Motor neuron (in vitro differentiated cells): ENCODE results near the gene GTF2IRD1. TPM values are rescaled to one million over a fixed set of nuclear protein-coding genes. Genes with fewer than 3 reads are reported as not detected.

Source experiments
- ATAC-seq, 8 experiments: fragments of 200-7000 bp; cut with Tn5 transposase; replicated peaks in 6 of 8; 2 replicates each; pipeline ENCODE4 v1.8.0; 2021; ENCODE audit warnings: mild to moderate bottlenecking in 8 of 8, moderate library complexity in 8 of 8
- H3K27ac ChIP-seq, 2 donors: fragments of 250-450 bp; sonication (Bioruptor Pico); 2 replicates each; pipeline ENCODE4 v1.9.0; 2021; ENCODE audit warnings: antibody characterized with exemption in 2 of 2, mild to moderate bottlenecking in 2 of 2, moderate library complexity in 1 of 2
- H3K4me1 ChIP-seq, 2 donors: fragments of 250-450 bp; sonication (Bioruptor Pico); replicated peaks in 1 of 2; 2 replicates each; pipeline ENCODE4 v1.6.1; 2021; ENCODE audit warnings: antibody characterized with exemption in 2 of 2, mild to moderate bottlenecking in 2 of 2, moderate library complexity in 1 of 2
- H3K4me3 ChIP-seq, 5 donors: fragments of 250-450 bp; sonication (Bioruptor Pico); 2 replicates each; pipeline ENCODE4 v1.9.0; 2021; ENCODE audit warnings: antibody characterized with exemption in 5 of 5, mild to moderate bottlenecking in 5 of 5, moderate library complexity in 4 of 5
- WGBS, 10 experiments: fragments of 450-650 bp; shearing (Covaris generic); methylation state at CpG; one replicate each; pipeline ENCODE4 v1.0.0; 2022; 5-methylcytosine and 5-hydroxymethylcytosine counted together
- in situ Hi-C, 9 experiments: fragments of 400-800 bp; cut with MboI; loops; one replicate each; pipeline ENCODE4 v1.15.0; 2021; ENCODE audit warnings: low sequenced_read_pairs in 9 of 9, low pct_unique_long_range_greater_than_20kb in 2 of 9; ENCODE audit not compliant: unreplicated experiment in 9 of 9
- total RNA-seq, 8 experiments: library from RNA; unstranded; fragments of 300-600 nt; gene quantifications; 2 replicates each; pipeline versions ENCODE4 v1.2.3 to v1.2.4, GENCODE V29; 2022

GTF2IRD1 gene
- total RNA-seq, 8 experiments from 2014 or later: 6.7 to 35.0 (median 24.3) TPM

GRCh38 chr7:74455928-74456327, 2.2 kb downstream of the GTF2IRD1 start:
- Histone ChIP-seq H3K4me3 (no peak overlapping the region), H3K4me1 (peaks cover 13 to 27% of the 10 kb centered on the region in 2 donors), H3K27ac (peak overlapping the region in 1 of 2 donors; percentile 91)
- no peak for ATAC-seq
- in situ Hi-C loops: no loop called here
- 44 to 80% (median 75%) methylated on average over 2 to 6 of the region's 6 CpGs; no CpG with 5 or more reads in 5 of the 10 experiments for WGBS, 10 experiments

DNA sequence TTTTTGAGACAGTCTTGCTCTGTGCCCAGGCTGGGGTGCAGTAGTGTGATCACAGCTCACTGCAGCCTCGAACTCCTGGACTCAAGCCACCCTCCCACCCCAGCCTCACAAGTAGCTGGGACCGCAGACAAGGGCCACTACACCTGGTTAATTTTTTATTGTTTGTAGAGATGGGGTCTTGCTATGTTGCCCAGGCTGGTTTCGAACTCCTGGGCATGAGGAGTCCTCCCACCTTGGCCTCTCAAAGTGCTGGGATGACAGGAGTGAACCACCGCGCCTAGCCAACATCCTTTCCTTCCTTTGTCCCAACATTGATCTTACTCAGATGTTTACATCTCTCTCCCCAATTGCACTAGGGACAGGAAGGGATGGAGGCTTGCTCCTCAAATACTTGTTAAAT, 3.3 kb downstream of the GTF2IRD1 start:
- H3K4me3 ChIP-seq: no peak overlapping the region
- in situ Hi-C loops: no loop called here
- no peak overlapping the region for H3K27ac ChIP-seq
- no peak for ATAC-seq
- peaks cover 13 to 27% of the 10 kb centered on the region in 2 donors for H3K4me1 ChIP-seq
- 93 to 100% (median 100%) methylated on average over 1 to 5 of the region's 5 CpGs; no CpG with 5 or more reads in 3 of the 10 experiments for WGBS, 10 experiments

DNA sequence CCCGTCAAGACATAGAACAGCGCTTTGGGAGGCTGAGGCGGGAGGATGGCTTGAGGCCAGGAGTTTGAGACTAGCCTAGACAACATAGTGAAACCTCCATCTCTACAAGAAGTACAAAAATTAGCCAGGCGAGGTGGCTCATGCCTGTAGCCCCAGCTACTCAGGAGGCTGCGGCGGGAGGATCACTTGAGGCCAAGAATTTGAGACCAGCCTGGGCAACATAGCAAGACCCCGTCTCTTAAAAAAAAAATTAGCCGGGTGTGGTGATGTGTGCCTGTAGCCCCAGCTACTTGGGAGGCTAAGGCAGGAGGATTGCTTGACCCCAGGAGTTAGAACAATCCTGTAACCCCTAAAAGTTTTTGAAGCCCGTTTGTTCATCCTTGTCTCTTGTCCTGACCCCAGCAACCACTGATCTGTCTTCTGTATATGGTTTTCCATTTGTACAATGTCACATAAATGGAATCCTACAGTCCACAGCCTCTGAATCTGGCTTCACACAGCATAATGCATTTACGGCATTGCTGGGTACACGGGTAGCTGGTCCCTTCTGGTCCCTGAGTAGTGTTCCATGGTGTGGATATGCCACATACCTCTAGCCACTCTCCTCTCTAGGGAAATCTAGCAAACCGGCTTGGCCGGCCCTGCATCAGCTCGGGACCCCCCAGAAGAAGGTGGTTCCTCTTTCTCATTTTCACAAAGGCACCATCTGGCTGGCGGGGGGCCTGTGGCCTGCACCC, 8.4 kb downstream of the GTF2IRD1 start:
- H3K4me1 ChIP-seq: peaks cover 6 to 30% of the 10 kb centered on the region in 2 donors

DNA sequence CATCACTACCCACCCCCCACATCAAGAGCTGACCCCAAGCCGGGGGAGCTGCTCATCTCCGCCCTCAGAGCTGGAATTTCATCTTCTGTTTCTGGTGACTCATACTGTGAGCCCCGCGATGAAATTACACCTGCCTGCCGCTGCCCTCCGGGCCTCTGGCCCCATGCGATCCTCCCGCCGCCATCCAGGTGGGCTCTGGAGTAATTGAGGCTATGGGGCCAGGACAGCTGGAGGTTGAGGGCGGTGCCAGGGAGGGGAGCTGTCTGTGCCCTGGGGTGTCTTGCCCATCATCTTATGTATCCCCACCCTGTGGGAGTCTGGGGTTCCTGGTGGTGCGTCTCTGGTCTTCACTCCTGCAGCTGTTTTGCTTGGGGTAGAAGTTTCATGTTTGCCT, 9.0 kb downstream of the GTF2IRD1 start:
- Histone ChIP-seq H3K4me1 (peaks cover 6 to 30% of the 10 kb centered on the region in 2 donors), H3K4me3 (no peak overlapping the region), H3K27ac (no peak overlapping the region)
- in situ Hi-C loops: no loop called here
- peak in 4 of 8 experiments; percentile 17 to 54 (median 25) for ATAC-seq
- WGBS, 10 experiments: 65 to 94% (median 80%) methylated on average over 1 to 8 of the region's 11 CpGs; no CpG with 5 or more reads in 5 of the 10 experiments

More for the DNA sequence above, 8.4 kb downstream of the GTF2IRD1 start:
- ATAC-seq: peak in 4 of 8 experiments; percentile 3 to 41 (median 8)
- no peak overlapping the region for H3K27ac ChIP-seq
- in situ Hi-C loops: no loop called here
- WGBS, 10 experiments: 75 to 100% (median 97%) methylated on average over 2 to 7 of the region's 15 CpGs; no CpG with 5 or more reads in 2 of the 10 experiments
- no peak overlapping the region for H3K4me3 ChIP-seq

DNA sequence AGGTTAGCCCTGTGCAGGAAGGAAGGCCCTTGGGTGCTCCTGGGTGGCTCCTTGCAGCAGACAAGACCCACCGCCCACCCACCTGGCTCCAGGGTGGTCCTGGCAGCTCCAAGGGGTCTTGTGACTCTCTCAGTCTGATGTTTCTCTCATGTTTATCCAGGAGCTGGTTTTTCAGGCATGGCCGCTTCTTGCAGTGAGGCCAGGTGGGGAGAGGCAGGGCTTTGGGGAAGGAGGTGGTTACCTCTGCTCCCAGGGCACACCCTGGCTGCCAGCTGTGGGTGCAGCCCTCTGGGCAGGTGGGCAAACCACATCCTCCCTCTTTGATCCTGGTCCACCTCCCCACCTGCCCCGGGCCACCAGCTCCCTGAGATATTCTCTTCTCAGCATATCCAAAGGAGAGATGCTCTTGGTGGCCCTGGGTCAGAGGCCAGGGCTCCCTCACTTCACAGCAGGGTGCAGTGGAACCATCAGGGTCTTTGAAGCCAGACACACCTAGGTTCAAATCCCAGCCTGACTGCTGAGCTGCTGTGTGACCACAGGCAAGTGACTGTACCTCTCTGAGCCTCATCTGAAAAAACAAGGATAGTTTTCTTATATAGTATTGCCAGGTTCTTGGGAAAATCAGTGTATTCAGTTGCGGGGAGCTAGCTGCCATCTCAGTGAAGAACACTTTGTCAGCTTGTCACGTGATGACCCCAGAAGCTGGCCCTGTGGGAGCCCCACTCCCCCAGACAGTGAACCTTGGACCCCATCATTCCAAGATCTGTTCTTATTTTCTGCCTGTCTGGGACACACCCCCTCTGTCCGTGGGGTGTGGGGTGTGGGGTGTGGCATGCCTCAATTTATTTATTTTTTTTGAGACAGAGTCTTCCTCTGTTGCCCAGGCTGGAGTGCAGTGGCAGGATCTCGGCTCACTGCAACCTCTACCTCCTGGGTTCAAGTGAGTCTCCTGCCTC, 11.5 kb downstream of the GTF2IRD1 start:
- Histone ChIP-seq H3K4me3 (no peak overlapping the region), H3K27ac (peak overlapping the region in 1 of 2 donors; percentile 79)
- ATAC-seq: no peak

DNA sequence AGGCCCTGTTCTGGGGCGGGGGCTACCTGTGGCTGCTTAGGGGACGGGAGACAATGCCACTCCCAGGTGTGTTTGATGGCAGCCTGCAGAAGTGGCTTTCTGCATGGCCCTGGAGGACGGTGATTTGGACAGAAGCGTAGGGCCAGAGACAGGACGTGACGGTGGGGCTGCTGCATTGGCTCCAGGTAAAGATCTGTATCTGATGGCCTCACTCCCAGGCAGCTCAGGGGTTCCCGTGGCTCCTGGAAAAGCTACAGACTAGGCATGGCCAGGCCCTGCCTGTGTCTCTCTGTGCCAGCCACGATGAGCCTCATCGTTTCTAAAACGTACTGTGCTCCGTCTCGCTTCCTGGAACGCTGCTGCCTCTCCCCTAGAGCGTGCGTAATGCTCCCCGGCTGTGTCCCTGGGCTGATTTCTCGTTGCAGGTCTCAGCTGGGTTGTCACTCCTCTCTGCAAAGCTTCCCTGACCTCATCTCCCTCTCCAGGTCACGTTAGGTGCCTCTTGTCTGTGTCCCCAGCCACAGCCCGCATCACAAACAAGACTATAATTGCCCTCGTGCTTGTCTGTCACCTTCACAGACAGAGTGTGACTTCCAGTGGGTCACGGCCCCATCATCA, 12.6 kb downstream of the GTF2IRD1 start:
- 32 to 59% (median 45%) methylated on average over 1 to 16 of the region's 21 CpGs; no CpG with 5 or more reads in 4 of the 10 experiments for WGBS, 10 experiments
- peak in 5 of 8 experiments; percentile 83 to 92 (median 89) for ATAC-seq

More for the DNA sequence above, 11.5 kb downstream of the GTF2IRD1 start:
- WGBS, 10 experiments: 73 to 100% (median 100%) methylated on average over 1 to 3 of the region's 7 CpGs; no CpG with 5 or more reads in 5 of the 10 experiments
- in situ Hi-C loops: no loop called here
- H3K4me1 ChIP-seq: peaks cover 6 to 20% of the 10 kb centered on the region in 2 donors

GRCh38 chr7:74467876-74468275, 14.2 kb downstream of the GTF2IRD1 start:
- no peak overlapping the region for H3K4me3 ChIP-seq
- in situ Hi-C loops: no loop called here
- ATAC-seq: no peak
- peaks cover 6 to 18% of the 10 kb centered on the region in 2 donors for H3K4me1 ChIP-seq
- H3K27ac ChIP-seq: no peak overlapping the region
- WGBS, 10 experiments: 61 to 100% (median 97%) methylated on average over 1 to 3 of the region's 9 CpGs; no CpG with 5 or more reads in 4 of the 10 experiments

More for the DNA sequence above, 12.6 kb downstream of the GTF2IRD1 start:
- Histone ChIP-seq H3K4me1 (peaks cover 6 to 20% of the 10 kb centered on the region in 2 donors), H3K27ac (peak overlapping the region; percentile 26 to 79), H3K4me3 (no peak overlapping the region)
- in situ Hi-C loops: no loop called here

- Histone ChIP-seq H3K4me3 (no peak overlapping the region), H3K4me1 (peaks cover 6 to 17% of the 10 kb centered on the region in 2 donors), H3K27ac (no peak overlapping the region)
- in situ Hi-C loops: no loop called here
- ATAC-seq: no peak
- WGBS, 10 experiments: 90 to 95% (median 92%) methylated on average over 2 to 6 of the region's 8 CpGs; no CpG with 5 or more reads in 6 of the 10 experiments
Observed at GRCh38 chr7:74470504-74470903, 16.8 kb downstream of the GTF2IRD1 start.

DNA sequence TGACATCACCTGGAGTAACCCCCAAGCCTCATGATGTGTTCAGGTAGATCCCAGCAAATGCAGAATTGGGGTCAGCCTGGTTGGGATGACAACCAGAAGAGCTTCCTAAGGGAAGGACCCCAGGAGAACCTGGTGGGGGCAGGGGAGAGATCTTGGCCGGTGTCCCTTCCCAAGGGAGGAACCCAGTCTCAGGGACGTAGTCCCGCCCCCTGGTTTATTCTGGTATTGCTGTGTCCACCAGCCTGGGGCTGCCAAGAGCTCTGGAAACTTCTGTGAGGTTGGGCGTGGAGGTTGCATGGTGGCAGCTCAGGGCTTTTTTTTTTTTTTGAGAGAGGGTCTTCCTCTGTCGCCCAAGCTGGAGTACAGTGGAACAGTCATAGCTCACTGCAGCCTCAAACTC, 19.4 kb downstream of the GTF2IRD1 start:
- Histone ChIP-seq H3K4me3 (no peak overlapping the region), H3K27ac (no peak overlapping the region), H3K4me1 (peaks cover 8 to 9% of the 10 kb centered on the region in 2 donors)
- in situ Hi-C loops: no loop called here
- ATAC-seq: peak in 1 of 8 experiments; percentile 11
- WGBS, 10 experiments: 79 to 100% (median 96%) methylated on average over 1 to 4 of the region's 5 CpGs; no CpG with 5 or more reads in 6 of the 10 experiments

DNA sequence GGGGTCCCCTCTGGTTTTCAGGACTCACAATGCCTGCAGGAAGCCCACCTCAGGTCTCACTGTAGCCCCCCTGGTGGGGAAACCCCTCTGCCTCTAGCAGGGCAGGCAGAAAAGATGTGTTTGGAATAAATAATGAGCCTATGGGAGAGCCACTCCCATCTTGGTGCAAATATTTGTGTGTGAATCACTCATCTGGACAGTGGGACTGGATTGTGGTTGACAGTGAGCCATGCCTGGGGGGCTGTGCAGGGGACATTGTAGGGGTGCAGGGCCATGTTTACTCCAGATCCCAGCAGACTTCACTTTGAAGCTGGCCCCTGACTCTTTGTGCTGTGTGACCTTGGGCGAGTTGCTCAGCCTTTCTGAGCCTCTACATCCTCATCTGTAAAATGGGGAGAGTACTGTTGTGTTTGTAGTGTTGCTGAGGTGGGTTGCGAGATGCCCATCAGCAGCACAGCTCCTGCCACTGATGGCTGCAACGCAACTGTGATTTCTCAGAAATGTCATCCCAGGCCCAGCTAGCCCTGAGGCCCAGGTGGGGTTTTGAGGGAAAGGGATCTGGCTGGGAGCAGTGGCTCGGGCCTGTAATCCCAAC, 20.7 kb downstream of the GTF2IRD1 start:
- peak in 2 of 8 experiments; percentile 7 to 8 for ATAC-seq
- Histone ChIP-seq H3K27ac (no peak overlapping the region), H3K4me1 (peaks cover 18 to 20% of the 10 kb centered on the region in 2 donors), H3K4me3 (no peak overlapping the region)
- in situ Hi-C loops: no loop called here
- WGBS, 10 experiments: 95 to 100% (median 100%) methylated on average over 1 to 3 of the region's 4 CpGs; no CpG with 5 or more reads in 6 of the 10 experiments

DNA sequence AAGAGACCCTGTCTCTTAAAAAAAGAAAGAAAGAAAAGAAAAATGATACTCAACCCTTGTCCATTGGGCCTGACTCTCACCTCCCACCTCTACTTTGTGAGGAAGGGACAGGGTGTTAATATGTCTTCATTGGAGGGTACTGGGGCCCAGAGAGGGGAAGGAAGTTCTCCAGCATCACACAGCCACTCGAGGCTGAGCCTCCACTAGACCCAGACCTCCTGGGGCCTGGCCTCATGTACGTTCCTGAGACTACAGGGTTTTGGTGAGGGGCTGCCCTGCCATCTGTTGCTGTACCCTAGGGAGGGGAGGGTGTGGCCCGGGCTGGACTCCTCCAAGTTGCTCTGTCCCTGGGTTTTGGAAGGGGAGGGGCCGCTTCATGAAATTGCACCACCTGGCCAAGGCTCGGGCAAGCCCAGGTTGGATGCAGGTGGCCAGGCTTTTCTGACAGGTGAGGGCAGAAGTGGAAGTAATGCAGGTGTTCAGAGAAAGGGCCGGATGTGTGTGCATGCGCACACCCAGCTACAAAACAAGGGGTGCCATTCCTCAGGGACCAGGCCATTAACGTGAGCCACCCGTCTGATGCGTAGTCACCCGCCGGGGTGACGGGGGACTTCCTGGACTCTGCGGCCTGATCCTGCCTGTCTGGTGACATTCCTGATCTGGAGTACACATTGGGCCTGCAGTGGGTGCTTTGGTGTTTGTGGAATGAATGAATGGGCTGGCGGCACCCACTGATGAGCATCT, 21.7 kb downstream of the GTF2IRD1 start:
- ATAC-seq: no peak
- 40 to 87% (median 80%) methylated on average over 1 to 3 of the region's 15 CpGs; no CpG with 5 or more reads in 5 of the 10 experiments for WGBS, 10 experiments
- Histone ChIP-seq H3K27ac (no peak overlapping the region), H3K4me1 (peaks cover 27 to 28% of the 10 kb centered on the region in 2 donors), H3K4me3 (no peak overlapping the region)
- in situ Hi-C loops: no loop called here
